Keratinocyte (primary cell): ENCODE results near the gene SPTBN1. TPM values are rescaled to one million over a fixed set of nuclear protein-coding genes. Genes with fewer than 3 reads are reported as not detected.

ENCODE experiments used
- DNase-seq: peaks from one replicate; pipeline ENCODE4 v3.0.0-alpha.2; 2011; ENCODE audit warnings: low read depth, missing footprints, low spot score
- FAIRE-seq: peaks from 2 replicates; lab custom pipeline; 2011; peaks lifted over from hg19 to GRCh38; lab: Jason Lieb, UNC
- H2AFZ ChIP-seq: 2 replicates; pipeline ENCODE4 v1.6.0; 2012; ENCODE audit warnings: low read length, control low read depth, inconsistent platforms; ENCODE audit not compliant: control insufficient read depth
- H3K27ac ChIP-seq: 2 replicates; pipeline ENCODE4 v1.5.1; 2011; ENCODE audit warnings: low read length; ENCODE audit not compliant: control insufficient read depth, insufficient read depth
- H3K27me3 ChIP-seq: 3 replicates; pipeline ENCODE4 v1.6.0; 2011; ENCODE audit warnings: low read length; ENCODE audit not compliant: control insufficient read depth, insufficient read depth; ENCODE audit errors: extremely low read depth
- H3K36me3 ChIP-seq, 2 experiments: 2 replicates in 1 of 2; 3 replicates in 1 of 2; pipeline ENCODE4 v1.5.1; 2011; ENCODE audit warnings: low read length in 2 of 2, mild to moderate bottlenecking in 1 of 2; ENCODE audit not compliant: control insufficient read depth in 2 of 2, insufficient read depth in 2 of 2; ENCODE audit errors: extremely low read depth in 1 of 2
- H3K4me1 ChIP-seq: 3 replicates; pipeline ENCODE4 v1.5.1; 2011; ENCODE audit warnings: low read length; ENCODE audit not compliant: control insufficient read depth, insufficient read depth; ENCODE audit errors: extremely low read depth
- H3K4me2 ChIP-seq: 3 replicates; pipeline ENCODE4 v1.6.0; 2011; ENCODE audit warnings: low read depth, low read length; ENCODE audit not compliant: control insufficient read depth, insufficient read depth; ENCODE audit errors: extremely low read depth
- H3K4me3 ChIP-seq, 3 experiments: fragments of 200-600 bp in 1 of 3; sonication (generic) in 1 of 3; 2 replicates in 2 of 3; 3 replicates in 1 of 3; pipeline ENCODE4 v1.5.1; 2011 to 2016; ENCODE audit warnings: low read length in 3 of 3, mild to moderate bottlenecking in 3 of 3, control low read depth in 2 of 3, inconsistent platforms in 1 of 3, low read depth in 1 of 3, mixed read lengths in 1 of 3, mixed run types in 1 of 3, moderate library complexity in 1 of 3; ENCODE audit not compliant: control insufficient read depth in 2 of 3, insufficient read depth in 2 of 3; ENCODE audit errors: extremely low read depth in 1 of 3
- H3K79me2 ChIP-seq: 2 replicates; pipeline ENCODE4 v1.6.0; 2012; ENCODE audit warnings: low read length; ENCODE audit not compliant: control insufficient read depth, insufficient read depth
- H3K9ac ChIP-seq: 3 replicates; pipeline ENCODE4 v1.6.0; 2011; ENCODE audit warnings: low read length; ENCODE audit not compliant: control insufficient read depth, insufficient read depth; ENCODE audit errors: extremely low read depth
- H3K9me1 ChIP-seq: 3 replicates; pipeline ENCODE4 v1.6.0; 2011; ENCODE audit warnings: low read length; ENCODE audit not compliant: control insufficient read depth, insufficient read depth; ENCODE audit errors: extremely low read depth
- H3K9me3 ChIP-seq: 2 replicates; pipeline ENCODE4 v1.5.1; 2012; ENCODE audit warnings: low read depth, low read length; ENCODE audit not compliant: control insufficient read depth
- H4K20me1 ChIP-seq: 3 replicates; pipeline ENCODE4 v1.6.0; 2011; ENCODE audit warnings: low read length; ENCODE audit not compliant: control insufficient read depth, insufficient read depth; ENCODE audit errors: extremely low read depth
- EZH2 ChIP-seq: IDR thresholded peaks from one replicate; pipeline ENCODE4 v1.6.1; 2012; ENCODE audit warnings: inconsistent platforms, mild to moderate bottlenecking, low read length, moderate library complexity
- dilution Hi-C: fragments of 300-500 bp; cut with MboI; formaldehyde crosslinking; loops from one replicate; pipeline ENCODE4 v1.7.0; 2020; ENCODE audit warnings: low sequenced_read_pairs; ENCODE audit not compliant: extremely low pct_ligation_motif_present
- polyA plus RNA-seq, 5 experiments: library from polyadenylated mRNA; depleted of rRNA in 3 of 5; stranded (reverse) in 3 of 5; stranded (forward) in 1 of 5; unstranded in 1 of 5; fragments of >200 nt; gene quantifications; 1 replicate in 1 of 5; 2 replicates in 3 of 5; 3 replicates in 1 of 5; pipeline versions ENCODE4 v1.2.1 to v1.2.3, GENCODE V29; 2011 to 2012; ENCODE audit warnings: missing spikeins in 2 of 5, low read depth in 1 of 5, low replicate concordance in 1 of 5
- TF ChIP-seq, protein P1 (sequence below), 3 experiments: IDR thresholded peaks in 1 of 3; conservative IDR thresholded peaks in 1 of 3; optimal IDR thresholded peaks in 1 of 3; 2 replicates in 2 of 3; 3 replicates in 1 of 3; pipeline versions ENCODE3 to v1.5.1; 2011; ENCODE audit warnings: low read length in 3 of 3, mild to moderate bottlenecking in 3 of 3, moderate library complexity in 2 of 3, control low read depth in 1 of 3, inconsistent platforms in 1 of 3; ENCODE audit not compliant: insufficient read depth in 2 of 3; ENCODE audit errors: extremely low read depth in 1 of 3

The SPTBN1 gene
- polyA plus RNA-seq, 1 donor (not counting 4 experiments of a cell fraction or from before 2014, with no cell fraction given) = 40.0 TPM

DNA sequence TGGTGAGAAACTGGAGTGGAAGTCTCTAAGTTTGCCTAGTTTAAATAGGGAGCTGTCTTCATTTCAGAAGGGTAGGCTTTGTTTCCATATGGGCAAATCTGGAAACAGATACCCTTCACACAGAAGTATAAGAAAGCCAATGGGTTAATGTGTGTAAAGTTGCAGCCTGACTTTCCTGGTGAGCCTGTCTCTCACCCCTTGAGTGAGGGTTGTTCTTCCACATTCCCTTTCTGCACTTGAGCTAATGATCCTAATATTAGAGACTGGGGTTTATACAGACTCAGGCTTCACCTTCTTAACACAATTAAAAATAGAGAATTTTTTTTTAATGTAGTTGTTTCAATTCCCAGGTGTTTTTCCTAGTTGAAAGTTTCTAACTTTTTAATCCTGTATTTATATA is 158.7 kb downstream of the SPTBN1 start:
- Histone ChIP-seq H3K36me3 (peaks cover 23 to 29% of the 10 kb centered on the region in 2 experiments), H4K20me1 (peaks cover 4% of the 10 kb centered on the region), H3K27ac (no peak overlapping the region), H3K9me1 (no peaks in the 10 kb centered on the region), H2AFZ (no peak overlapping the region), H3K4me3 (no peak overlapping the region), H3K4me1 (peaks cover 3% of the 10 kb centered on the region), H3K9ac (no peak overlapping the region), H3K4me2 (no peak overlapping the region), H3K27me3 (no peaks in the 10 kb centered on the region), H3K9me3 (no peaks in the 10 kb centered on the region), H3K79me2 (peaks cover 23% of the 10 kb centered on the region)
- no peak for DNase-seq
- TF ChIP-seq EZH2 = no peak
- TF ChIP-seq, protein P1, sequence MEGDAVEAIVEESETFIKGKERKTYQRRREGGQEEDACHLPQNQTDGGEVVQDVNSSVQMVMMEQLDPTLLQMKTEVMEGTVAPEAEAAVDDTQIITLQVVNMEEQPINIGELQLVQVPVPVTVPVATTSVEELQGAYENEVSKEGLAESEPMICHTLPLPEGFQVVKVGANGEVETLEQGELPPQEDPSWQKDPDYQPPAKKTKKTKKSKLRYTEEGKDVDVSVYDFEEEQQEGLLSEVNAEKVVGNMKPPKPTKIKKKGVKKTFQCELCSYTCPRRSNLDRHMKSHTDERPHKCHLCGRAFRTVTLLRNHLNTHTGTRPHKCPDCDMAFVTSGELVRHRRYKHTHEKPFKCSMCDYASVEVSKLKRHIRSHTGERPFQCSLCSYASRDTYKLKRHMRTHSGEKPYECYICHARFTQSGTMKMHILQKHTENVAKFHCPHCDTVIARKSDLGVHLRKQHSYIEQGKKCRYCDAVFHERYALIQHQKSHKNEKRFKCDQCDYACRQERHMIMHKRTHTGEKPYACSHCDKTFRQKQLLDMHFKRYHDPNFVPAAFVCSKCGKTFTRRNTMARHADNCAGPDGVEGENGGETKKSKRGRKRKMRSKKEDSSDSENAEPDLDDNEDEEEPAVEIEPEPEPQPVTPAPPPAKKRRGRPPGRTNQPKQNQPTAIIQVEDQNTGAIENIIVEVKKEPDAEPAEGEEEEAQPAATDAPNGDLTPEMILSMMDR (optimal IDR thresholded peaks at IDR 0.05 in 1 of 3, IDR thresholded peaks at IDR 0.05 in 1 of 3, conservative IDR thresholded peaks at IDR 0.05 in 1 of 3; ENCODE audit: extremely low read depth in 1 of 3, insufficient read depth in 2 of 3, low read length in 3 of 3) = no peak
- no peak for FAIRE-seq
- dilution Hi-C loops = no loop called here

DNA sequence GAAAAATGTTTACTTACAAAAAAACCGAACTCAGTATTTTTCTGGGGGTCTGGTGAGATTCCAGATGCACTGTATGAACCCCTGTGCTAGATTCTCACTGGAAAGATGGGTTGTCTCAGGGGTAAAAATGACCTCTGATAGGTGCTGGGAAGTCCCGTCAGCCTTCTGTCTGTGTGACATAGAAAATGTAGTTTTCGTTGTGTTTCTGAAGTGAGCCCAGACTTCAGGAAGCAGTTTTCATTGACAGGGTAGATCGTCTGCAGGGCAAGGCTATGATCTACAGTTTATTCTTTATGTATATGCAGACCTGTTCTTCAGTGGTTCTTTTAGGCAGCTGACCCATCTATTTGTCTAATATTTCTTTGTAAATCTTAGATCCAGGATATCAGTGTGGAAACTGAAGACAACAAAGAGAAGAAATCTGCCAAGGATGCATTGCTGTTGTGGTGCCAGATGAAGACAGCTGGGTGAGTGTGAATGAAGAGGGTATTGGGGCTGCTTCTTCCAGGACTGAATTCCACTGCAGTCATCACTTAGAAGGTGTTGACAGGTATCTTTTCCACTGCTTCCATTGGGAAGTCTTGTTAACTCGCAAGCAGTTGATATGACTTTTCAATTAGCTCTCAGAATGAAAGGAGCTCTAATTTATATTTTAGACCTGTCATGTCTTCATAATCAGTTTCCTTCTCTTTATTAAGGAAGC is 159.9 kb downstream of the SPTBN1 start:
- Histone ChIP-seq H2AFZ (no peak overlapping the region), H3K36me3 (peaks cover 27 to 33% of the 10 kb centered on the region in 2 experiments), H3K27me3 (no peaks in the 10 kb centered on the region), H3K27ac (no peak overlapping the region), H3K4me1 (peaks cover 3% of the 10 kb centered on the region), H3K9me1 (no peaks in the 10 kb centered on the region), H3K4me2 (no peak overlapping the region), H3K9ac (no peak overlapping the region), H4K20me1 (peaks cover 2% of the 10 kb centered on the region), H3K4me3 (no peak overlapping the region), H3K9me3 (no peaks in the 10 kb centered on the region), H3K79me2 (peaks cover 14% of the 10 kb centered on the region)
- no peak for TF ChIP-seq EZH2
- TF ChIP-seq, protein P1 (optimal IDR thresholded peaks at IDR 0.05 in 1 of 3, IDR thresholded peaks at IDR 0.05 in 1 of 3, conservative IDR thresholded peaks at IDR 0.05 in 1 of 3; ENCODE audit: extremely low read depth in 1 of 3, insufficient read depth in 2 of 3, low read length in 3 of 3) = no peak
- DNase-seq = no peak
- no peak for FAIRE-seq
- dilution Hi-C loops = no loop called here
